Erythroblast (primary cell): Measurements from ENCODE around the gene CDHR5.
"Not testable (repeated sequence)": the region's sequence is repeated elsewhere in the genome, so short reads cannot be mapped to it uniquely, and the experiment has no call there.

Source experiments
- DNase-seq, 2 experiments: peaks; one replicate each; lab custom pipeline; 2025; lab: John Stamatoyannopoulos, UW
- GATA1 ChIP-seq: IDR thresholded peaks from 2 replicates; pipeline ENCODE4 v1.6.1; 2011; ENCODE audit warnings: low read depth, mild to moderate bottlenecking, control low read depth, low read length, moderate library complexity
- POLR2A ChIP-seq: IDR thresholded peaks from 2 replicates; pipeline ENCODE4 v1.6.1; 2011; ENCODE audit warnings: mild to moderate bottlenecking, low read length

The CDHR5 gene

DNA sequence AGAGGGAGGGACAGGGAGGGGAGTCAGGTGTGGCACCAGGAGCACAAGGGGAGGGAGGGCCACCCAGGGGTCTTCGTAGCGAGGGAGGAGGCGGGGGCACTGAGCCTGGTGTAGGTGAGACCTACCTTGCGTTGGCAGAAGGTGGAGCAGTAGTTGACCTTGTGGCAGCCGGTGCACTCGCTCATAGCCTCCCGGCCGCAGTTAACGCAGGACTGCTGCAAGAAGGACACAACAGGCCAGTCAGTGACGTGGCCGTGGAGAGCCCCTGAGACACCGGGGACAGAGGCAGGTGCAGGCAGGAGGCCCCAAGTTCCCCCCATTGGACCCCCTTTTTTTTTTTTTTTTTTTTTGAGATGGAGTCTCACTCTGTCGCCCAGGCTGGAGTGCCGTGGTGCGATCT, 29.1 kb upstream of the CDHR5 start:
- TF ChIP-seq POLR2A (no peak), GATA1 (no peak)
- no peak for DNase-seq

DNA sequence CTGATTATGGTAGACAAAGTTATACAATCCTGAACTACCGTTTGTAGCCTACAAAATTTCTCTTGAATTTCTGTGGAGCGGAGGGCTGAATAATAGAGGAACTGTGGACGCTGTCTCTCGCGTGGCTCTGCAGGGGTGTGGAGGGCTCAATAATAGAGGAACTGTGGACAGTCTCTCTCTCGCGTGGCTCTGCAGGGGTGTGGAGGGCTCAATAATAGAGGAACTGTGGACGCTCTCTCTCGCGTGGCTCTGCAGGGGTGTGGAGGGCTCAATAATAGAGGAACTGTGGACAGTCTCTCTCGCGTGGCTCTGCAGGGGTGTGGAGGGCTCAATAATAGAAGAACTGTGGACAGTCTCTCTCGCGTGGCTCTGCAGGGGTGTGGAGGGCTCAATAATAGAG, 28.4 kb upstream of the CDHR5 start:
- not testable (repeated sequence) for DNase-seq

DNA sequence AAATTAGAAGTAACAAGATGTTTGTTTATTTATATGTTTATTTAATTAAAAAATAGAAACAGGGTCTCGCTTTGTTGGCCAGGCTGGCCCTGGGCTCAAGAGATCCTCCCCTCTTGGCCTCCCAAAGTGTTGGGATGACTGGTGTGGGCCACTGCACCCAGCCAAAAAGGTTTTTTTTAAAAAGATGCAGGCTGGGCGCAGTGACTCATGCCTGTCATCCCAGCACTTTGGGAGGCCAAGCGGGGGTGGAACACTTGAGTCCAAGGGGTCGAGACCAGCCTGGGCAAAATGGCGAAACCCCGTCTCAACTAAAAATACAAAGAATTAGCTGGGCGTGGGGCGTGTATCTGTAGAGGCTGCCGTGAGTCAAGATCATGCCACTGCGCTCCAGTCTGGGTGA, 25.7 kb upstream of the CDHR5 start:
- no peak for DNase-seq
- TF ChIP-seq GATA1 (no peak), POLR2A (no peak)

DNA sequence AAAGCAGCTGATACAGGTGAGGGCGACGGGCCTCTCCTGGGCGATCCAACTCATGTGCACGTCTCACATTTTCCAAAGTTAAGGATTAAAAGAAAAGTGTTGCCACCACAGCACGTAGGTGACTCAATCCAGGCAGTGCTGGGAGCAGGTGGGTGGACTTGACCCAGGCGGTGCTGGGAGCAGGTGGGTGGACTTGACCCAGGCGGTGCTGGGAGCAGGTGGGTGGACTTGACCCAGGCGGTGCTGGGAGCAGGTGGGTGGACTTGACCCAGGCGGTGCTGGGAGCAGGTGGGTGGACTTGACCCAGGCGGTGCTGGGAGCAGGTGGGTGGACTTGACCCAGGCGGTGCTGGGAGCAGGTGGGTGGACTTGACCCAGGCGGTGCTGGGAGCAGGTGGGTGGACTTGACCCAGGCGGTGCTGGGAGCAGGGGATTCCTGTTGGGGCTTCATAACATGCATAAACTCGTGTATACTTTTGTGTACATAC, 23.0 kb upstream of the CDHR5 start:
- DNase-seq, result not testable (repeated sequence)

DNA sequence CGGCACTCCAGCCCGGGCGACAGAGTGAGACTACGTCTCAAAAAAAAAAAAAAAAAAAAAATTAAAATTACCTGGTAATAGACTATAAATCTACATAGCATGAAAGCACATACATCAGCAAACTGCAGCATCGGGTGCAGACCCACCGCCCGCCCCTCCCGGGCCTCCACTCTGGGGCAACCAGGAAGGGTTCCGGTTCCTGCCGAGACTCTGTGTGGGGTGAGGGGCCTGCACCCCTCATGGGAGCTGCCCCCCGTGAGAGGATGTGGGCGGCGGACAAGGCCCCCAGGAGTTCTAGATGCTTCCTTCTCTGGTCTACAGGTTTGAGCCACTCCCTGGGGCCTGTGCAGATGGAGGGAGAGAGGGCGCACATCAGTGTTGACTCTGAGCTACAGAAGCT, 21.5 kb upstream of the CDHR5 start:
- TF ChIP-seq POLR2A (no peak), GATA1 (no peak)
- no peak for DNase-seq

DNA sequence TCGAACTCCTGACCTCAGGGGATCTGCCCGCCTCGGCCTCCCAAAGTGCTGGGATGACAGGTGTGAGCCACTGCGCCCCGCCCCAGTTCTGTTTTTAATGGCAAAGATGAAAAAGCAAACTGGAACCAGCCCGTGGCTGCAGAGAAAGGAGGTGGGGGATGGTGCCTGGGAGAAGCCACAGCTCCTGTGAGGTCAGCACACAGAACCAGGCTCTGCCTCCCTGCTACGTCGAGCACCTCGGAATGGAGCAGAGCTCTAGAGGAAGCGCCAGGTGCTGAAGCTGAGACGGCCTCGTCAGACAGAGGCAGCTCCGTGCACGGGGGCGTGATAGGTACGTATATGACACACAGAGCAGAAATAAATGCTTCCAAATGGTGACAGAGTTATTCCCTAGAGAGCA, 20.8 kb upstream of the CDHR5 start:
- no peak for DNase-seq
- no peak for TF ChIP-seq GATA1
- TF ChIP-seq POLR2A, result no peak

DNA sequence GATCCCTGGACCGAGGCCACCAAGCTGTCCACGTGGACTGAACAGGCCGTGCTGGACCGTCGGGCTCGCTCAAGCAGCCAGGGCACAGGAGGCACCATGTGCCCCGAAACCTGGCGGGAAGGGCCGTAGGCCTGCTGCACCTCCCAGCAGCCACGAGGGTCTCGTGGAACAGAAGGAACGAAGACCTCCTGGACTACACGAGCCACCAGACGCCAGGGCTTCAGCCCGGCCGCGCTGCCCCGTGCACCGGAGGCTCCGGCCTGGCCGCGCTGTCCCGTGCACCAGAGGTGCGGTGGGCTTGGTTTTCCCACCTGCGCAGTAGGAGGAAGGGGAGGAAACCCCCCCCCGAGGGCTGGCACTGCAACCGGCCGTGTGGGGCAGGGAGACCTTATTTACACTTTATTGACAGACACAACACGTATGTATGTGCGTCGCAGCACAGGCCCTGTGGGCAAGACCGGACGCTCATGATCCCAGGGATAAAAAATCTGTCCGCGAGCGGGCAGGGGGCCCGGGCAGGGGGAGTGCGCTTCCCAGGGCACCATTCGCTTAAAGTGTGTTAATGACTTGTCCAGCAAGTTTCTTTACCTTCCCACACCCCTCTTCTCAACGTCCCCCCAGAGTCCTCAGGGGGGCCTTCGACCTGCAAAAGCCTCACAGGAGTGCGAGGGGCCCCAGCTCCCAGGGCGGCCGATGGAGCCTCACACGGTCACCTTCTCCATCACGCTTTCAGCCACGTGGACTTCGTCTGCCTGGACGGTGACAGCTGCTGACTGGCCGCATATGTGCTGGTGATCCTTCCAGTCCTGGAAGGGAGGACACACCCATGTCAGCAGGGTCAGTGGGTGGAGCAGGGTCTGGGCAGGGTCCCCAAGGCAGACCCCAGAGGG, 19.3 kb upstream of the CDHR5 start:
- DNase-seq, result no peak
- TF ChIP-seq GATA1, result no peak
- no peak for TF ChIP-seq POLR2A

DNA sequence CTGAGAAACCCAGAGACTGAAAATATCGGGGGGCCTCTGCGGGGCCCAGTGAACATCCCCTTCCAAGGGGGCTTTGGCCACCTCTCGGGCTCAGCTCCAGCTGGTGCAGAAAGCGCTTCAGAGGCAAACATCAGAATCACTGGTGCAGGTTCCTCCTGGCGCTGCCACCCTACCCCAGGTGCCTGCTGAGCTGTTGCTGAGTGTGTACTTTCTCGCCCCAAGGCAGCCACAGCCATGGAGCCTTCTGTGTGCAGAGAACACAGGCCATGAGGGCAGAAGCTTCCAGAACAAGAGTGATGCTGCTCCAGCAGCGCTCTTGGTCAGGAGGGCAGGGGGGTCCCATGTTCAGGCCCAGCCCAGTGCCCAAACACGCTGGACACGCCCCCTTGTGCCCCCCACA, 18.6 kb upstream of the CDHR5 start:
- DNase-seq, result no peak
- TF ChIP-seq POLR2A (no peak), GATA1 (no peak)

DNA sequence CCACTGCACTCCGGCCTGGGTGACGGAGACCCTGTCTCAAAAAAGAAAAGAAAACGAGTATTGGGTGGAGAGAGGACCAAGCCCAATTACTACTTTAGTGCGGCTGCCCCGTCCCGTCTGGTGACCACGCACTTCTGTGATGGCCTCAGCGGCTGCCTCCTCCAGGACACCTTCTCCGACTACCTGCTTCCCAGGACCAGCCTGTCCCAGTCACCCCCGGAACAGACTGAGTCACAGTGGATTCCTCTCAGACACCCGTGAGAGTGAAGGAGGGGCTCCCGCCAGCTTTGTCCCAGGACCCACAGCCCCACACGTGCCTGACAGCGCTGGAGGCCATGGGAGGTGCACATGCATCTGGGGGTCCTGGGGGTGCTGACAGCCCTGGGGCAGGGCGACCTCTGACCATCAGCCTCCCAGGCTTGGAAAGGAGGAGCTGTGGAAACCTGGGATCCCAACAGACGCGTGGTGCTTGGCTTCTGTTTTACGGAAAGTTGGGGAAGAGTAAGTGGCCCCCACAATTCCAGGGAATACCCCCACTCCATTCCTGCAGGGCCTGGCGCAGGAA, 17.1 kb upstream of the CDHR5 start:
- no peak for DNase-seq
- TF ChIP-seq POLR2A (no peak), GATA1 (no peak)

DNA sequence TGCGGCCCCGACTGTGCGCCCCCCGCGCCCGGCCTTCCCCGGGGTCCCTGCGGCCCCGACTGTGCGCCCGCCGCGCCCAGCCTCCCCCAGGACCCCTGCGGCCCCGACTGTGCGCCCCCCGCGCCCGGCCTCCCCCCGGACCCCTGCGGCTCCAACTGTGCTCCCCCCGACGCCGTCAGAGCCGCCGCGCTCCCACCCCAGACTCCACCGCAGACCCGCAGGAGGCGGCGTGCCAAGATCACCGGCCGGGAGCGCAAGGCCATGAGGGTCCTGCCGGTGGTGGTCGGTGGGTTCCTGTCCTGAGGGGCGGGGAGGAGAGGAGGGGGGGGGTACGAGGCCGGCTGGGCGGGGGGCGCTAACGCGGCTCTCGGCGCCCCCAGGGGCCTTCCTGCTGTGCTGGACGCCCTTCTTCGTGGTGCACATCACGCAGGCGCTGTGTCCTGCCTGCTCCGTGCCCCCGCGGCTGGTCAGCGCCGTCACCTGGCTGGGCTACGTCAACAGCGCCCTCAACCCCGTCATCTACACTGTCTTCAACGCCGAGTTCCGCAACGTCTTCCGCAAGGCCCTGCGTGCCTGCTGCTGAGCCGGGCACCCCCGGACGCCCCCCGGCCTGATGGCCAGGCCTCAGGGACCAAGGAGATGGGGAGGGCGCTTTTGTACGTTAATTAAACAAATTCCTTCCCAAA, 15.4 kb upstream of the CDHR5 start:
- no peak for DNase-seq
- TF ChIP-seq GATA1, result no peak
- TF ChIP-seq POLR2A, result no peak

DNA sequence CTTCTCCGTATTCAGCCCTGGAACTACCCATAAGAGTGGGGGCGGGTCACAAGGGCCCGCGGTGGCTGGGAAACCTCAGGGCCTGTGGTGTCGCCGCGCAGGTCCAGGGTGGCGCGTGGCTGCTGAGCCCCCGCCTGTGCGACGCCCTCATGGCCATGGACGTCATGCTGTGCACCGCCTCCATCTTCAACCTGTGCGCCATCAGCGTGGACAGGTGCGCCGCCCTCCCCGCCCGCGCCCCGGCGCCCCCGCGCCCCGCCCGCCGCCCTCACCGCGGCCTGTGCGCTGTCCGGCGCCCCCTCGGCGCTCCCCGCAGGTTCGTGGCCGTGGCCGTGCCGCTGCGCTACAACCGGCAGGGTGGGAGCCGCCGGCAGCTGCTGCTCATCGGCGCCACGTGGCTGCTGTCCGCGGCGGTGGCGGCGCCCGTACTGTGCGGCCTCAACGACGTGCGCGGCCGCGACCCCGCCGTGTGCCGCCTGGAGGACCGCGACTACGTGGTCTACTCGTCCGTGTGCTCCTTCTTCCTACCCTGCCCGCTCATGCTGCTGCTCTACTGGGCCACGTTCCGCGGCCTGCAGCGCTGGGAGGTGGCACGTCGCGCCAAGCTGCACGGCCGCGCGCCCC, 14.7 kb upstream of the CDHR5 start:
- TF ChIP-seq GATA1 (no peak), POLR2A (no peak)
- DNase-seq, result no peak

DNA sequence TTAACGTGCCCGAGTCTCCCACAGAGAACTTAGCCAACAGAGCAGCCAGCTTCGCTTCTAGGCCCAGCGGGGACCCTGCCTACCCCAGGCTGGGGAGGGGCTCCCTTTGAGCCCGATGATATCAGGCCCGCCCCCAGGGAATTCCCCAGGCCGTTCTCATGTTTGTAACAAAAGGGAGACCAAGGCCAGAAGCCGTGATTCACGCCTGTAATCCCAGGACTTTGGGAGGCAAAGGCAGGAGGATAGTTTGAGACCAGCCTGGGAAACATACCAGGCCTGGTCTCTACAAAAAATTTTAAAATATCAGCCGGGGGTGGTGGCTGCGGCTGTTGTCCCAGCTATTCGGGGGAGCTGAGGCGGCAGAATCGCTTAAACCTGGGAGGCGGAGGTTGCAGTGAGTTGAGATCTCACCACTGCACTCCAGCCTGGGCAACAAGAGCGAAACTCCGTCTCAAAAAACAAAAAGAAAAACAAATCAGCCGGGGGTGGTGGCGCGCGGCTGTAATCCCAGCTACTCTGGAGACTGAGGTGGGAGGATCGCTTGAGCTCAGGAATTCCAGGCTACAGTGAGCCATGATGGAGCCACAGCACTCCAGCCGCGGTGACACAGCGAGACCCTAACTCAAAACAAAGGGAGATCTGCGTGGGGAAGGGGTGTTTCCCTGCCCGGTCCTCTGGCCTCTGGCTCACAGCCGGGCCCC, 14.0 kb upstream of the CDHR5 start:
- TF ChIP-seq POLR2A, result no peak
- no peak for TF ChIP-seq GATA1
- DNase-seq, result no peak

DNA sequence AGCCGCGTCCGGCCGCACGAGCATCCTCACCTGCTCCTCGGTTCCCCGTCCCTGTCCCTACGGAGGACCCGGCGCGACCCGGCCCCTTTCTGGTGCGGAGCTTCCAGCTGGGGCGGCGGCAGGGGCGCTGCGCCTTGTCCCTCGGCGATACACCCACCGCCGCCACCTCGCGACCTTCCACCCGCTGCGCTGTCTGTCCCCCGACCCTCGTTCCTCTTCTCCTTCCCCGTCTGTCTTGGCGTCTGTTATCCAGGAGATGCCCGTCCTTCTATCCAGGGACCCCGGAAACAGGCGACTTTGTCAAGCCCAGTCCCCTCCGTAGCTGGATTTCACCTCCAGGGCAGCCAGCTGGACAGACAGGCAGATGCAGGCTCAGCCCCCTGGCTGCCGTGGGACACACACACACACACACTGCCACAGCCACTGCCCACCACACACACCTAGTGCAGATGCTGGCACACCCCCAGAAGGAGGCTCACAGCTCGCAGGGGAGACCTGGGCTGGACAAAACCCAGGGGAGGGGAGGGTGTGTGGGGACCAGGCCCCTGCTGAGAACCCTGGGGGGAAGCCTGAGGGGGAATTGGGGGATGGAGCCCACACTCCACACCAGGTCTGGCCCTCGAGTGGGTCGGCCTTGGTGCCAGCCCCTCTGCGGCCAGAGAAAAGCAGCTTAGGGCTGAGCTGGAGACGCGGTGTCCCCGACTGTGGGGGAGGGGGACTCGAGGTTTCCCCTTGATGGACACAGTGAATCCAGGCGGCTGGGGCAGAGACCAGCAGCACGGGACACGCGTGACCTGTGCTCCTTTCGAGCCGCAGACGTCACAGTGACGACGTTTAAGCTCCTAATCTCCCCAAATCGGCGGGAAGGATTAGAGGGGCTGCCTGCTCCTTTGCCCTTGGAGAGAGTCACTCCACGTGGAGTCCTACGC, 13.1 kb upstream of the CDHR5 start:
- no peak for TF ChIP-seq POLR2A
- TF ChIP-seq GATA1, result no peak
- no peak for DNase-seq
